CD14-positive monocyte (primary cell): ENCODE data around the gene TCN2. TPM values are rescaled to one million over a fixed set of nuclear protein-coding genes. Genes with fewer than 3 reads are reported as not detected.
"Not testable (repeated sequence)": the region's sequence is repeated elsewhere in the genome, so short reads cannot be mapped to it uniquely, and the experiment has no call there.

Experiments
- DNase-seq, 3 donors: peaks; one replicate each; pipeline ENCODE4 v3.0.0-alpha.2; 2011 to 2022
- H2AFZ ChIP-seq: 2 replicates; pipeline ENCODE4 v1.6.0; 2012; ENCODE audit warnings: mild to moderate bottlenecking, low read depth, low read length, inconsistent platforms; ENCODE audit not compliant: insufficient read depth, poor library complexity, severe bottlenecking
- H3K27ac ChIP-seq, 2 donors: 1 replicate in 1 of 2; 2 replicates in 1 of 2; pipeline ENCODE4 v1.5.1; 2012 to 2013; ENCODE audit warnings: low read length in 2 of 2, control low read depth in 1 of 2, inconsistent platforms in 1 of 2, low read depth in 1 of 2, mild to moderate bottlenecking in 1 of 2
- H3K27me3 ChIP-seq, 2 donors: one replicate each; pipeline versions ENCODE4 v1.6.0 to v1.6.1; 2011 to 2013; ENCODE audit warnings: low read length in 2 of 2; ENCODE audit not compliant: control insufficient read depth in 2 of 2, insufficient read depth in 2 of 2
- H3K36me3 ChIP-seq, 2 donors: replicated peaks in 1 of 2; 1 replicate in 1 of 2; 2 replicates in 1 of 2; pipeline versions ENCODE4 v1.5.1 to v1.6.1; 2012 to 2013; ENCODE audit warnings: low read length in 2 of 2, control low read depth in 1 of 2, inconsistent platforms in 1 of 2, mild to moderate bottlenecking in 1 of 2; ENCODE audit not compliant: insufficient read depth in 2 of 2, control insufficient read depth in 1 of 2
- H3K4me1 ChIP-seq, 2 donors: 1 replicate in 1 of 2; 2 replicates in 1 of 2; pipeline versions ENCODE4 v1.5.1 to v1.6.1; 2012 to 2013; ENCODE audit warnings: low read length in 2 of 2, control low read depth in 1 of 2, inconsistent platforms in 1 of 2, mild to moderate bottlenecking in 1 of 2, moderate library complexity in 1 of 2; ENCODE audit not compliant: insufficient read depth in 2 of 2, control insufficient read depth in 1 of 2
- H3K4me2 ChIP-seq: replicated peaks from 2 replicates; pipeline ENCODE3; 2012; ENCODE audit warnings: low read length, moderate library complexity, mild to moderate bottlenecking; ENCODE audit not compliant: poor library complexity, severe bottlenecking; ENCODE audit errors: extremely low read depth
- H3K4me3 ChIP-seq, 3 experiments: fragments of 200-600 bp in 1 of 3; sonication (generic) in 1 of 3; replicated peaks in 1 of 3; 1 replicate in 2 of 3; 2 replicates in 1 of 3; pipeline ENCODE4 v1.5.1; 2011 to 2013; ENCODE audit warnings: low read length in 3 of 3, mild to moderate bottlenecking in 3 of 3, control low read depth in 2 of 3, low read depth in 2 of 3, inconsistent platforms in 1 of 3, moderate library complexity in 1 of 3
- H3K79me2 ChIP-seq: 2 replicates; pipeline ENCODE4 v1.6.0; 2012; ENCODE audit warnings: mild to moderate bottlenecking, control low read depth, inconsistent platforms, low read length, moderate library complexity; ENCODE audit not compliant: insufficient read depth
- H3K9ac ChIP-seq: 2 replicates; pipeline ENCODE4 v1.6.0; 2017; ENCODE audit warnings: low read length, mild to moderate bottlenecking; ENCODE audit not compliant: insufficient read depth, poor library complexity, severe bottlenecking
- H3K9me3 ChIP-seq, 2 donors: replicated peaks in 1 of 2; 1 replicate in 1 of 2; 2 replicates in 1 of 2; pipeline versions ENCODE4 v1.5.1 to v1.6.1; 2012 to 2013; ENCODE audit warnings: low read length in 2 of 2, control low read depth in 1 of 2; ENCODE audit not compliant: control insufficient read depth in 1 of 2, insufficient read depth in 1 of 2
- H4K20me1 ChIP-seq: 2 replicates; pipeline ENCODE4 v1.6.0; 2012; ENCODE audit warnings: mild to moderate bottlenecking, low read length, control low read depth, moderate library complexity; ENCODE audit not compliant: insufficient read depth
- H3K27ac Mint-ChIP-seq, 7 donors: one replicate each; pipeline ENCODE4 v1.8.0; 2020; ENCODE audit warnings: mild to moderate bottlenecking in 7 of 7, mixed read lengths in 7 of 7, moderate library complexity in 6 of 7, inconsistent platforms in 2 of 7
- H3K27me3 Mint-ChIP-seq, 3 donors: one replicate each; pipeline ENCODE4 v1.8.0; 2021 to 2022; ENCODE audit warnings: low read depth in 3 of 3, mild to moderate bottlenecking in 3 of 3, mixed read lengths in 3 of 3, moderate library complexity in 3 of 3, inconsistent platforms in 1 of 3
- H3K36me3 Mint-ChIP-seq, 2 donors: one replicate each; pipeline ENCODE4 v1.8.0; 2020; ENCODE audit warnings: mixed read lengths in 2 of 2, inconsistent platforms in 1 of 2, mild to moderate bottlenecking in 1 of 2
- H3K4me1 Mint-ChIP-seq: one replicate; pipeline ENCODE4 v1.8.0; 2020; ENCODE audit warnings: mild to moderate bottlenecking, mixed read lengths
- H3K4me3 Mint-ChIP-seq, 2 donors: one replicate each; pipeline ENCODE4 v1.8.0; 2020; ENCODE audit warnings: mild to moderate bottlenecking in 2 of 2, mixed read lengths in 2 of 2, moderate library complexity in 1 of 2
- H3K9me3 Mint-ChIP-seq, 7 donors: one replicate each; pipeline ENCODE4 v1.8.0; 2020 to 2022; ENCODE audit warnings: mixed read lengths in 7 of 7, mild to moderate bottlenecking in 6 of 7, moderate library complexity in 6 of 7, inconsistent platforms in 2 of 7
- CTCF ChIP-seq: fragments of 200-600 bp; IDR thresholded peaks from one replicate; pipeline ENCODE4 v1.8.0; 2022; ENCODE audit warnings: antibody characterized with exemption, mild to moderate bottlenecking
- WGBS: methylation state at CpG from one replicate; pipeline ENCODE4 v1.1.5; 2013; ENCODE audit warnings: missing lambda C conversion rate; ENCODE audit not compliant: insufficient coverage; 5-methylcytosine and 5-hydroxymethylcytosine counted together
- intact Hi-C, 2 donors: fragments of 100-400 bp; cut with micrococcal nuclease; formaldehyde crosslinking; loops; one replicate each; pipeline versions ENCODE4 v1.15.0 to v1.15.1; 2023
- polyA plus RNA-seq, 3 donors: library from polyadenylated mRNA; depleted of rRNA in 1 of 3; unstranded in 2 of 3; stranded (reverse) in 1 of 3; fragments of 300-500 nt in 2 of 3; fragments of >200 nt in 1 of 3; fragmentation: Illumina TruSeq in 2 of 3; gene quantifications; 1 replicate in 2 of 3; 2 replicates in 1 of 3; pipeline ENCODE4 v1.2.3, GENCODE V29; 2012 to 2021

The TCN2 gene
- polyA plus RNA-seq, 3 donors: 27.1 to 51.7 (median 45.0) TPM

- peaks cover 2 to 13% (median 6%) of the 10 kb centered on the region in 3 donors for H3K27me3 Mint-ChIP-seq
- no peak overlapping the region for H3K27ac Mint-ChIP-seq
- H3K4me2 ChIP-seq: no peak overlapping the region
- WGBS: 98% methylated on average over 6 of the region's 6 CpGs
- H3K36me3 Mint-ChIP-seq: no peaks in the 10 kb centered on the region
- H3K36me3 ChIP-seq: no peaks in the 10 kb centered on the region
- H2AFZ ChIP-seq: no peak overlapping the region
- TF ChIP-seq CTCF: no peak
- H3K4me3 Mint-ChIP-seq: no peak overlapping the region
- H3K4me1 ChIP-seq: no peaks in the 10 kb centered on the region
- no peaks in the 10 kb centered on the region for H3K9me3 ChIP-seq
- H3K4me1 Mint-ChIP-seq: peaks cover 7% of the 10 kb centered on the region
- no peak overlapping the region for H3K27ac ChIP-seq
- H4K20me1 ChIP-seq: no peaks in the 10 kb centered on the region
- DNase-seq: no peak
- H3K9me3 Mint-ChIP-seq: peaks cover 0 to 2% (median 0%) of the 10 kb centered on the region in 7 donors
- H3K27me3 ChIP-seq: no peaks in the 10 kb centered on the region
- H3K9ac ChIP-seq: no peak overlapping the region
- intact Hi-C loops: no loop called here
- H3K4me3 ChIP-seq: no peak overlapping the region
- no peaks in the 10 kb centered on the region for H3K79me2 ChIP-seq
Measured at GRCh38 chr22:30674482-30674881, 67.5 kb downstream of the TCN2 start.

- H3K4me2 ChIP-seq: no peak overlapping the region
Measured at GRCh38 chr22:30675436-30675835, 68.5 kb downstream of the TCN2 start.

GRCh38 chr22:30676565-30676964 lies 69.6 kb downstream of the TCN2 start:
- 100% methylated on average over 2 of the region's 3 CpGs for WGBS
- H3K36me3 Mint-ChIP-seq, intact Hi-C loops, H3K4me3 ChIP-seq, H3K36me3 ChIP-seq, H3K27me3 Mint-ChIP-seq, H2AFZ ChIP-seq, H4K20me1 ChIP-seq, H3K9ac ChIP-seq, H3K27ac Mint-ChIP-seq, H3K79me2 ChIP-seq, H3K4me3 Mint-ChIP-seq, H3K9me3 Mint-ChIP-seq, H3K27ac ChIP-seq, H3K4me2 ChIP-seq, H3K27me3 ChIP-seq, DNase-seq, H3K9me3 ChIP-seq: not testable (repeated sequence)
- H3K4me1 ChIP-seq: peaks cover 7 to 10% of the 10 kb centered on the region in 2 donors
- H3K4me1 Mint-ChIP-seq: peaks cover 13% of the 10 kb centered on the region

More at GRCh38 chr22:30675436-30675835, 68.5 kb downstream of the TCN2 start:
- Histone ChIP-seq H3K4me3 (no peak overlapping the region), H3K79me2 (no peaks in the 10 kb centered on the region), H3K36me3 (no peaks in the 10 kb centered on the region), H3K27me3 (no peaks in the 10 kb centered on the region), H3K9me3 (no peaks in the 10 kb centered on the region), H3K27ac (no peak overlapping the region), H3K4me1 (no peaks in the 10 kb centered on the region), H3K9ac (no peak overlapping the region), H4K20me1 (no peaks in the 10 kb centered on the region), H2AFZ (no peak overlapping the region)
- 98% methylated on average over 8 of the region's 9 CpGs for WGBS
- intact Hi-C loops: no loop called here
- Mint-ChIP-seq H3K9me3 (peaks cover 0 to 2% (median 0%) of the 10 kb centered on the region in 7 donors), H3K4me1 (peaks cover 7% of the 10 kb centered on the region), H3K27ac (no peak overlapping the region), H3K36me3 (no peaks in the 10 kb centered on the region), H3K4me3 (peak overlapping the region in 1 of 2 donors; percentile 4), H3K27me3 (peaks cover 0 to 5% (median 5%) of the 10 kb centered on the region in 3 donors)
- no peak for DNase-seq
- no peak for TF ChIP-seq CTCF
